Mesenchymal stem cell (in vitro differentiated cells and primary cell): ENCODE measurements around the gene PDZRN3.
A peak's percentile ranks its signal among the peaks of the same experiment; 100 is the strongest.

Experiments used
- DNase-seq: peaks from one replicate; pipeline ENCODE4 v3.0.0-alpha.2; 2013
- H2AFZ ChIP-seq: one replicate; pipeline ENCODE4 v1.6.1; 2013; ENCODE audit warnings: low read depth, mild to moderate bottlenecking, control low read depth, inconsistent platforms, low read length, moderate library complexity
- H2AK5ac ChIP-seq: 2 replicates; pipeline ENCODE4 v1.6.1; 2013; ENCODE audit warnings: low read length, moderate library complexity, mild to moderate bottlenecking, inconsistent platforms; ENCODE audit not compliant: severe bottlenecking
- H2BK120ac ChIP-seq: one replicate; pipeline ENCODE4 v1.6.1; 2013; ENCODE audit warnings: low read depth, mild to moderate bottlenecking, inconsistent platforms, low read length, moderate library complexity
- H2BK12ac ChIP-seq, 2 experiments: one replicate each; pipeline ENCODE4 v1.6.1; 2013; ENCODE audit warnings: inconsistent platforms in 2 of 2, low read length in 2 of 2, mild to moderate bottlenecking in 2 of 2, moderate library complexity in 2 of 2, control low read depth in 1 of 2
- H2BK15ac ChIP-seq: one replicate; pipeline ENCODE4 v1.6.1; 2013; ENCODE audit warnings: mild to moderate bottlenecking, low read depth, inconsistent platforms; ENCODE audit not compliant: poor library complexity, severe bottlenecking
- H2BK5ac ChIP-seq: 2 replicates; pipeline ENCODE4 v1.6.1; 2013; ENCODE audit warnings: low read depth, mild to moderate bottlenecking, low read length, control low read depth, inconsistent platforms; ENCODE audit not compliant: poor library complexity, severe bottlenecking
- H3K14ac ChIP-seq, 2 experiments: one replicate each; pipeline ENCODE4 v1.6.1; 2013; ENCODE audit warnings: inconsistent platforms in 2 of 2, low read length in 2 of 2, control low read depth in 1 of 2, mild to moderate bottlenecking in 1 of 2, moderate library complexity in 1 of 2
- H3K18ac ChIP-seq, 2 experiments: one replicate each; pipeline ENCODE4 v1.6.1; 2013; ENCODE audit warnings: inconsistent platforms in 2 of 2, low read length in 2 of 2, control low read depth in 1 of 2, low read depth in 1 of 2, mild to moderate bottlenecking in 1 of 2
- H3K23ac ChIP-seq, 2 experiments: one replicate each; pipeline ENCODE4 v1.6.1; 2013; ENCODE audit warnings: inconsistent platforms in 2 of 2, low read length in 2 of 2, mild to moderate bottlenecking in 2 of 2, moderate library complexity in 2 of 2, control low read depth in 1 of 2
- H3K27ac ChIP-seq: 2 replicates; pipeline ENCODE4 v1.5.1; 2013; ENCODE audit warnings: mild to moderate bottlenecking, moderate library complexity, low read length, control low read depth, inconsistent platforms; ENCODE audit not compliant: poor library complexity, severe bottlenecking
- H3K27me3 ChIP-seq, 2 experiments: 2 replicates each; pipeline versions ENCODE4 v1.6.1 to v1.7.0; 2013; ENCODE audit warnings: low read length in 2 of 2, mild to moderate bottlenecking in 2 of 2, moderate library complexity in 2 of 2, control low read depth in 1 of 2, inconsistent platforms in 1 of 2; ENCODE audit not compliant: control insufficient read depth in 1 of 2, insufficient read depth in 1 of 2
- H3K36me3 ChIP-seq, 2 experiments: 2 replicates each; pipeline versions ENCODE4 v1.6.1 to v1.7.0; 2013; ENCODE audit warnings: low read length in 2 of 2, control low read depth in 1 of 2, inconsistent platforms in 1 of 2, low read depth in 1 of 2, mild to moderate bottlenecking in 1 of 2; ENCODE audit not compliant: insufficient read depth in 2 of 2, control insufficient read depth in 1 of 2
- H3K4ac ChIP-seq, 2 experiments: one replicate each; pipeline ENCODE4 v1.6.1; 2013; ENCODE audit warnings: inconsistent platforms in 2 of 2, low read length in 2 of 2, mild to moderate bottlenecking in 2 of 2, moderate library complexity in 2 of 2, control low read depth in 1 of 2, low read depth in 1 of 2
- H3K4me1 ChIP-seq: 2 replicates; pipeline ENCODE4 v1.6.1; 2013; ENCODE audit warnings: low read depth, low read length, control low read depth; ENCODE audit not compliant: control insufficient read depth, insufficient read depth
- H3K4me2 ChIP-seq: 2 replicates; pipeline ENCODE4 v1.6.1; 2013; ENCODE audit warnings: low read length, mild to moderate bottlenecking, inconsistent platforms; ENCODE audit not compliant: poor library complexity, severe bottlenecking
- H3K4me3 ChIP-seq, 2 experiments: 2 replicates each; pipeline versions ENCODE4 v1.5.1 to v1.7.0; 2013; ENCODE audit warnings: low read length in 2 of 2, mild to moderate bottlenecking in 2 of 2, control low read depth in 1 of 2, low read depth in 1 of 2; ENCODE audit not compliant: insufficient read depth in 1 of 2
- H3K79me1 ChIP-seq: replicated peaks from 2 replicates; pipeline ENCODE4 v1.6.1; 2013; ENCODE audit warnings: mild to moderate bottlenecking, control low read depth, low read length, inconsistent platforms; ENCODE audit not compliant: poor library complexity, severe bottlenecking
- H3K9ac ChIP-seq: 2 replicates; pipeline ENCODE4 v1.7.0; 2013; ENCODE audit warnings: mild to moderate bottlenecking, low read length, moderate library complexity
- H3K9me3 ChIP-seq: 2 replicates; pipeline ENCODE4 v1.7.0; 2013; ENCODE audit warnings: mild to moderate bottlenecking, low read length; ENCODE audit not compliant: control insufficient read depth
- H4K8ac ChIP-seq: one replicate; pipeline ENCODE4 v1.6.1; 2013; ENCODE audit warnings: inconsistent platforms, mild to moderate bottlenecking, low read length, moderate library complexity
- H4K91ac ChIP-seq: one replicate; pipeline ENCODE4 v1.6.1; 2013; ENCODE audit warnings: mild to moderate bottlenecking, low read length, inconsistent platforms
- WGBS: methylation state at CpG from one replicate; pipeline ENCODE4 v1.1.7; 2013; ENCODE audit warnings: mixed read lengths; 5-methylcytosine and 5-hydroxymethylcytosine counted together

Gene PDZRN3

GRCh38 chr3:73504852-73505251 is 119.9 kb downstream of the PDZRN3 start:
- Histone ChIP-seq H3K18ac (no peak overlapping the region), H3K4me2 (no peak overlapping the region), H2AFZ (no peak overlapping the region), H3K4me1 (peaks cover 4% of the 10 kb centered on the region), H2AK5ac (no peak overlapping the region), H3K4me3 (no peak overlapping the region), H3K9me3 (no peaks in the 10 kb centered on the region), H2BK120ac (no peak overlapping the region), H2BK12ac (no peak overlapping the region), H2BK15ac (no peak overlapping the region), H3K23ac (no peak overlapping the region), H3K14ac (no peak overlapping the region), H2BK5ac (no peak overlapping the region), H3K79me1 (no peaks in the 10 kb centered on the region), H4K8ac (no peak overlapping the region), H3K9ac (peak overlapping the region; percentile 2), H3K27ac (no peak overlapping the region), H3K27me3 (no peaks in the 10 kb centered on the region), H3K36me3 (peaks cover 0 to 11% of the 10 kb centered on the region in 2 experiments), H4K91ac (no peak overlapping the region), H3K4ac (no peak overlapping the region)
- WGBS, result 88% methylated on average over 2 of the region's 4 CpGs
- no peak for DNase-seq

- 85% methylated on average over 3 of the region's 3 CpGs for WGBS
Observed at GRCh38 chr3:73504239-73504638, 120.5 kb downstream of the PDZRN3 start.

GRCh38 chr3:73503781-73504180 is 121.0 kb downstream of the PDZRN3 start:
- H3K36me3 ChIP-seq, result peaks cover 0 to 11% of the 10 kb centered on the region in 2 experiments
- H3K27me3 ChIP-seq, result no peaks in the 10 kb centered on the region
- no peaks in the 10 kb centered on the region for H3K9me3 ChIP-seq
- H3K4me3 ChIP-seq, result no peak overlapping the region
- H2BK120ac ChIP-seq, result no peak overlapping the region
- no peak overlapping the region for H4K8ac ChIP-seq
- peak overlapping the region; percentile 32 for H3K4me2 ChIP-seq
- no peaks in the 10 kb centered on the region for H3K79me1 ChIP-seq
- H2AFZ ChIP-seq, result no peak overlapping the region
- no peak overlapping the region for H3K18ac ChIP-seq
- H4K91ac ChIP-seq, result no peak overlapping the region
- H3K4me1 ChIP-seq, result peaks cover 2% of the 10 kb centered on the region
- H2AK5ac ChIP-seq, result peak overlapping the region; percentile 68
- no peak for DNase-seq
- no peak overlapping the region for H3K14ac ChIP-seq
- H3K4ac ChIP-seq, result no peak overlapping the region
- H3K9ac ChIP-seq, result peak overlapping the region; percentile 76
- no peak overlapping the region for H2BK5ac ChIP-seq
- 53% methylated on average over 4 of the region's 4 CpGs for WGBS
- no peak overlapping the region for H3K23ac ChIP-seq
- no peak overlapping the region for H2BK15ac ChIP-seq
- no peak overlapping the region for H2BK12ac ChIP-seq
- H3K27ac ChIP-seq, result no peak overlapping the region

More at GRCh38 chr3:73504239-73504638, 120.5 kb downstream of the PDZRN3 start:
- H3K27me3 ChIP-seq, result no peaks in the 10 kb centered on the region
- peaks cover 0 to 11% of the 10 kb centered on the region in 2 experiments for H3K36me3 ChIP-seq
- H2BK12ac ChIP-seq, result no peak overlapping the region
- no peak overlapping the region for H3K4ac ChIP-seq
- H3K4me3 ChIP-seq, result no peak overlapping the region
- no peak overlapping the region for H2BK120ac ChIP-seq
- H2BK15ac ChIP-seq, result no peak overlapping the region
- H4K91ac ChIP-seq, result no peak overlapping the region
- peaks cover 4% of the 10 kb centered on the region for H3K4me1 ChIP-seq
- no peaks in the 10 kb centered on the region for H3K9me3 ChIP-seq
- no peak overlapping the region for H3K4me2 ChIP-seq
- H4K8ac ChIP-seq, result no peak overlapping the region
- no peak overlapping the region for H3K14ac ChIP-seq
- peak overlapping the region; percentile 62 for H2AK5ac ChIP-seq
- no peak overlapping the region for H3K18ac ChIP-seq
- H2BK5ac ChIP-seq, result no peak overlapping the region
- no peak overlapping the region for H3K27ac ChIP-seq
- DNase-seq, result no peak
- H3K79me1 ChIP-seq, result no peaks in the 10 kb centered on the region
- no peak overlapping the region for H2AFZ ChIP-seq
- H3K23ac ChIP-seq, result no peak overlapping the region
- peak overlapping the region; percentile 76 for H3K9ac ChIP-seq

GRCh38 chr3:73502609-73503583 is 121.8 kb downstream of the PDZRN3 start:
- peaks cover 2% of the 10 kb centered on the region for H3K4me1 ChIP-seq

More at GRCh38 chr3:73502609-73503583, 121.8 kb downstream of the PDZRN3 start:
- peak overlapping the region; percentile 76 for H3K9ac ChIP-seq
- no peaks in the 10 kb centered on the region for H3K79me1 ChIP-seq
- no peak overlapping the region for H3K27ac ChIP-seq
- no peak overlapping the region for H3K18ac ChIP-seq
- no peak overlapping the region for H2AFZ ChIP-seq
- H3K23ac ChIP-seq, result no peak overlapping the region
- no peak overlapping the region for H2BK12ac ChIP-seq
- H3K4me3 ChIP-seq, result no peak overlapping the region
- H2AK5ac ChIP-seq, result no peak overlapping the region
- H2BK5ac ChIP-seq, result no peak overlapping the region
- H4K91ac ChIP-seq, result no peak overlapping the region
- H3K27me3 ChIP-seq, result no peaks in the 10 kb centered on the region
- H3K9me3 ChIP-seq, result no peaks in the 10 kb centered on the region
- H2BK120ac ChIP-seq, result no peak overlapping the region
- no peak overlapping the region for H3K4me2 ChIP-seq
- H2BK15ac ChIP-seq, result no peak overlapping the region
- WGBS, result 0% methylated on average over 3 of the region's 6 CpGs
- no peak overlapping the region for H3K14ac ChIP-seq
- DNase-seq, result peak; percentile 73
- no peak overlapping the region for H4K8ac ChIP-seq
- no peak overlapping the region for H3K4ac ChIP-seq
- H3K36me3 ChIP-seq, result peaks cover 0 to 11% of the 10 kb centered on the region in 2 experiments
